ENCODE measurements around the gene RBBP8. TPM values are rescaled to one million over a fixed set of nuclear protein-coding genes. Genes with fewer than 3 reads are reported as not detected.

The RBBP8 gene
- total and polyA plus RNA-seq, 4 donors: 9.4 to 31.1 (median 14.4) TPM

- DNase-seq (no peak), ATAC-seq (ENCODE audit: low FRiP score) (no peak)
- Histone ChIP-seq H3K27ac (ENCODE audit: low read depth in 1 of 2, low read length in 2 of 2) (peak overlapping the region in 1 of 2 donors; percentile 49), H3K36me3 (ENCODE audit: control insufficient read depth in 1 of 2, insufficient read depth in 2 of 2, low read length in 1 of 2) (no peaks in the 10 kb centered on the region), H3K4me3 (ENCODE audit: low read length in 2 of 2) (peak overlapping the region; percentile 31 to 83), H3K27me3 (ENCODE audit: control insufficient read depth in 1 of 2, insufficient read depth in 2 of 2, low read length in 1 of 2) (no peaks in the 10 kb centered on the region), H3K4me1 (ENCODE audit: control insufficient read depth in 1 of 2, insufficient read depth in 2 of 2, low read length in 2 of 2) (no peaks in the 10 kb centered on the region), H3K9me3 (ENCODE audit: control insufficient read depth, low read length) (no peaks in the 10 kb centered on the region)
- intact Hi-C loops (cut with DNase I): loop anchor here (2.0 to 10.0 kb wide), 4 partner anchors 44 to 482 kb away; no protein-coding TSS in a partner anchor
- WGBS, 2 donors: 0 to 1% methylated on average over 17 of the region's 17 CpGs
Observed at GRCh38 chr18:22932885-22933205, 283 bp upstream of the RBBP8 start.

GRCh38 chr18:22933966-22934423 is 867 bp downstream of the RBBP8 start:
- Histone ChIP-seq H3K4me1 (ENCODE audit: control insufficient read depth in 1 of 2, insufficient read depth in 2 of 2, low read length in 2 of 2) (no peaks in the 10 kb centered on the region), H3K9me3 (ENCODE audit: control insufficient read depth, low read length) (no peaks in the 10 kb centered on the region), H3K36me3 (ENCODE audit: control insufficient read depth in 1 of 2, insufficient read depth in 2 of 2, low read length in 1 of 2) (no peaks in the 10 kb centered on the region), H3K27ac (ENCODE audit: low read depth in 1 of 2, low read length in 2 of 2) (no peak overlapping the region), H3K27me3 (ENCODE audit: control insufficient read depth in 1 of 2, insufficient read depth in 2 of 2, low read length in 1 of 2) (no peaks in the 10 kb centered on the region), H3K4me3 (ENCODE audit: low read length in 2 of 2) (peak overlapping the region; percentile 75 to 83)
- intact Hi-C loops (cut with DNase I): loop anchor here (2.0 to 10.0 kb wide), 4 partner anchors 43 to 481 kb away; no protein-coding TSS in a partner anchor
- WGBS, 2 donors: 12 to 14% methylated on average over 16 of the region's 16 CpGs
- ATAC-seq (ENCODE audit: low FRiP score) (no peak), DNase-seq (no peak)

GRCh38 chr18:22934789-22935188 is 1.7 kb downstream of the RBBP8 start:
- no peak overlapping the region for H3K27ac ChIP-seq (ENCODE audit: low read depth in 1 of 2, low read length in 2 of 2)
- no peaks in the 10 kb centered on the region for H3K4me1 ChIP-seq (ENCODE audit: control insufficient read depth in 1 of 2, insufficient read depth in 2 of 2, low read length in 2 of 2)
- intact Hi-C loops (cut with DNase I): loop anchor here (5.0 to 10.0 kb wide), 3 partner anchors 43 to 480 kb away; no protein-coding TSS in a partner anchor
- H3K9me3 ChIP-seq (ENCODE audit: control insufficient read depth, low read length): no peaks in the 10 kb centered on the region
- 95 to 100% methylated on average over 1 of the region's 1 CpG for WGBS, 2 donors
- ATAC-seq (ENCODE audit: low FRiP score) (no peak), DNase-seq (no peak)
- no peaks in the 10 kb centered on the region for H3K27me3 ChIP-seq (ENCODE audit: control insufficient read depth in 1 of 2, insufficient read depth in 2 of 2, low read length in 1 of 2)
- no peak overlapping the region for H3K4me3 ChIP-seq (ENCODE audit: low read length in 2 of 2)
- H3K36me3 ChIP-seq (ENCODE audit: control insufficient read depth in 1 of 2, insufficient read depth in 2 of 2, low read length in 1 of 2): no peaks in the 10 kb centered on the region

GRCh38 chr18:22935431-22935830 is 2.3 kb downstream of the RBBP8 start:
- intact Hi-C loops (cut with DNase I): loop anchor here in 1 of 2 donors (10.0 kb wide), 2 partner anchors 121 to 479 kb away; no protein-coding TSS in a partner anchor
- Histone ChIP-seq H3K4me1 (ENCODE audit: control insufficient read depth in 1 of 2, insufficient read depth in 2 of 2, low read length in 2 of 2) (no peaks in the 10 kb centered on the region), H3K27ac (ENCODE audit: low read depth in 1 of 2, low read length in 2 of 2) (no peak overlapping the region), H3K9me3 (ENCODE audit: control insufficient read depth, low read length) (no peaks in the 10 kb centered on the region), H3K36me3 (ENCODE audit: control insufficient read depth in 1 of 2, insufficient read depth in 2 of 2, low read length in 1 of 2) (no peaks in the 10 kb centered on the region), H3K27me3 (ENCODE audit: control insufficient read depth in 1 of 2, insufficient read depth in 2 of 2, low read length in 1 of 2) (no peaks in the 10 kb centered on the region), H3K4me3 (ENCODE audit: low read length in 2 of 2) (no peak overlapping the region)
- DNase-seq (no peak), ATAC-seq (ENCODE audit: low FRiP score) (no peak)
- 60 to 64% methylated on average over 1 of the region's 1 CpG for WGBS, 2 donors

- no peak overlapping the region for H3K27ac ChIP-seq (ENCODE audit: low read depth in 1 of 2, low read length in 2 of 2)
- H3K4me3 ChIP-seq (ENCODE audit: low read length in 2 of 2): no peak overlapping the region
- no peaks in the 10 kb centered on the region for H3K36me3 ChIP-seq (ENCODE audit: control insufficient read depth in 1 of 2, insufficient read depth in 2 of 2, low read length in 1 of 2)
- no peaks in the 10 kb centered on the region for H3K27me3 ChIP-seq (ENCODE audit: control insufficient read depth in 1 of 2, insufficient read depth in 2 of 2, low read length in 1 of 2)
- H3K9me3 ChIP-seq (ENCODE audit: control insufficient read depth, low read length): no peaks in the 10 kb centered on the region
- 87 to 88% methylated on average over 2 of the region's 2 CpGs for WGBS, 2 donors
- DNase-seq (no peak), ATAC-seq (ENCODE audit: low FRiP score) (no peak)
- intact Hi-C loops (cut with DNase I): loop anchor here in 1 of 2 donors (10.0 kb wide), 2 partner anchors 122 to 478 kb away; no protein-coding TSS in a partner anchor
- H3K4me1 ChIP-seq (ENCODE audit: control insufficient read depth in 1 of 2, insufficient read depth in 2 of 2, low read length in 2 of 2): no peaks in the 10 kb centered on the region
Observed at GRCh38 chr18:22936515-22936914, 3.4 kb downstream of the RBBP8 start.

GRCh38 chr18:22939649-22940048 is 6.5 kb downstream of the RBBP8 start:
- no peaks in the 10 kb centered on the region for H3K4me1 ChIP-seq (ENCODE audit: control insufficient read depth in 1 of 2, insufficient read depth in 2 of 2, low read length in 2 of 2)
- DNase-seq: no peak
- intact Hi-C loops (cut with DNase I): loop anchor here in 1 of 2 donors (10.0 kb wide), 2 partner anchors 125 to 475 kb away; no protein-coding TSS in a partner anchor
- no peaks in the 10 kb centered on the region for H3K9me3 ChIP-seq (ENCODE audit: control insufficient read depth, low read length)
- H3K27ac ChIP-seq (ENCODE audit: low read depth in 1 of 2, low read length in 2 of 2): no peak overlapping the region
- no peak overlapping the region for H3K4me3 ChIP-seq (ENCODE audit: low read length in 2 of 2)
- ATAC-seq (ENCODE audit: low FRiP score): no peak
- H3K27me3 ChIP-seq (ENCODE audit: control insufficient read depth in 1 of 2, insufficient read depth in 2 of 2, low read length in 1 of 2): no peaks in the 10 kb centered on the region
- H3K36me3 ChIP-seq (ENCODE audit: control insufficient read depth in 1 of 2, insufficient read depth in 2 of 2, low read length in 1 of 2): no peaks in the 10 kb centered on the region

GRCh38 chr18:22943847-22944246 is 10.7 kb downstream of the RBBP8 start:
- Histone ChIP-seq H3K4me3 (ENCODE audit: low read length in 2 of 2) (no peak overlapping the region), H3K36me3 (ENCODE audit: control insufficient read depth in 1 of 2, insufficient read depth in 2 of 2, low read length in 1 of 2) (no peaks in the 10 kb centered on the region), H3K4me1 (ENCODE audit: control insufficient read depth in 1 of 2, insufficient read depth in 2 of 2, low read length in 2 of 2) (no peaks in the 10 kb centered on the region), H3K9me3 (ENCODE audit: control insufficient read depth, low read length) (no peaks in the 10 kb centered on the region), H3K27me3 (ENCODE audit: control insufficient read depth in 1 of 2, insufficient read depth in 2 of 2, low read length in 1 of 2) (no peaks in the 10 kb centered on the region), H3K27ac (ENCODE audit: low read depth in 1 of 2, low read length in 2 of 2) (no peak overlapping the region)
- ATAC-seq (ENCODE audit: low FRiP score) (no peak), DNase-seq (no peak)
- 68 to 77% methylated on average over 2 of the region's 2 CpGs for WGBS, 2 donors
- intact Hi-C loops (cut with DNase I): no loop called here

- no peaks in the 10 kb centered on the region for H3K36me3 ChIP-seq (ENCODE audit: control insufficient read depth in 1 of 2, insufficient read depth in 2 of 2, low read length in 1 of 2)
- WGBS, 2 donors: 84 to 87% methylated on average over 2 of the region's 2 CpGs
- intact Hi-C loops (cut with DNase I): no loop called here
Observed at GRCh38 chr18:22946217-22946616, 13.1 kb downstream of the RBBP8 start.

GRCh38 chr18:22946846-22947245 is 13.7 kb downstream of the RBBP8 start:
- Histone ChIP-seq H3K4me1 (ENCODE audit: control insufficient read depth in 1 of 2, insufficient read depth in 2 of 2, low read length in 2 of 2) (no peaks in the 10 kb centered on the region), H3K36me3 (ENCODE audit: control insufficient read depth in 1 of 2, insufficient read depth in 2 of 2, low read length in 1 of 2) (no peaks in the 10 kb centered on the region), H3K27ac (ENCODE audit: low read depth in 1 of 2, low read length in 2 of 2) (no peak overlapping the region), H3K9me3 (ENCODE audit: control insufficient read depth, low read length) (no peaks in the 10 kb centered on the region), H3K27me3 (ENCODE audit: control insufficient read depth in 1 of 2, insufficient read depth in 2 of 2, low read length in 1 of 2) (no peaks in the 10 kb centered on the region), H3K4me3 (ENCODE audit: low read length in 2 of 2) (no peak overlapping the region)
- DNase-seq (no peak), ATAC-seq (ENCODE audit: low FRiP score) (no peak)
- 40% methylated on average over 2 of the region's 2 CpGs for WGBS, 2 donors
- intact Hi-C loops (cut with DNase I): no loop called here

More at GRCh38 chr18:22946217-22946616, 13.1 kb downstream of the RBBP8 start:
- Histone ChIP-seq H3K9me3 (ENCODE audit: control insufficient read depth, low read length) (no peaks in the 10 kb centered on the region), H3K27me3 (ENCODE audit: control insufficient read depth in 1 of 2, insufficient read depth in 2 of 2, low read length in 1 of 2) (no peaks in the 10 kb centered on the region), H3K4me3 (ENCODE audit: low read length in 2 of 2) (no peak overlapping the region), H3K27ac (ENCODE audit: low read depth in 1 of 2, low read length in 2 of 2) (no peak overlapping the region), H3K4me1 (ENCODE audit: control insufficient read depth in 1 of 2, insufficient read depth in 2 of 2, low read length in 2 of 2) (no peaks in the 10 kb centered on the region)
- ATAC-seq (ENCODE audit: low FRiP score) (no peak), DNase-seq (no peak)
